HepG2 (cell line): ENCODE measurements around the gene CTNNBIP1. TPM values are rescaled to one million over a fixed set of nuclear protein-coding genes. Genes with fewer than 3 reads are reported as not detected.

ENCODE experiments used
- HHEX ChIP-seq: IDR thresholded peaks from 2 replicates; pipeline ENCODE4 v1.6.1; 2016; ENCODE audit warnings: control low read depth
- HINFP ChIP-seq: sonication (generic); formaldehyde crosslinking; IDR thresholded peaks from 2 replicates; pipeline ENCODE4 v1.4.0; 2020; ENCODE audit warnings: low read depth, mild to moderate bottlenecking, missing genetic modification reagents
- NFKB2 ChIP-seq: sonication (generic); formaldehyde crosslinking; IDR thresholded peaks from 2 replicates; pipeline ENCODE4 v1.4.0; 2020; ENCODE audit warnings: missing genetic modification reagents, borderline replicate concordance
- SOX6 ChIP-seq, 2 experiments: fragments of 450-650 bp in 1 of 2; sonication (generic) in 1 of 2; formaldehyde crosslinking in 1 of 2; IDR thresholded peaks; 2 replicates each; pipeline versions ENCODE4 v1.4.0 to v1.6.1; 2017 to 2020; ENCODE audit warnings: antibody characterized with exemption in 1 of 2, mild to moderate bottlenecking in 1 of 2, missing genetic modification reagents in 1 of 2
- TAF1 ChIP-seq: sonication (generic); formaldehyde crosslinking; IDR thresholded peaks from 2 replicates; pipeline ENCODE4 v1.4.0; 2020; ENCODE audit warnings: missing genetic modification reagents
- TBL1XR1 ChIP-seq: fragments of 150-350 bp; IDR thresholded peaks from 2 replicates; pipeline ENCODE4 v1.6.1; 2014; ENCODE audit warnings: borderline replicate concordance, low read length; ENCODE audit not compliant: partially characterized antibody
- ZFP36 ChIP-seq: fragments of 150-350 bp; IDR thresholded peaks from 2 replicates; pipeline ENCODE4 v1.6.1; 2018; ENCODE audit warnings: borderline replicate concordance, low read length, low read depth; ENCODE audit not compliant: partially characterized antibody
- ZNF883 ChIP-seq: sonication (generic); formaldehyde crosslinking; IDR thresholded peaks from 2 replicates; pipeline ENCODE4 v1.5.1; 2020; ENCODE audit warnings: mild to moderate bottlenecking, missing genetic modification reagents; ENCODE audit errors: not compliant biosample characterization
- polyA plus RNA-seq, 8 experiments: library from polyadenylated mRNA; depleted of rRNA in 3 of 8; stranded (reverse) in 7 of 8; unstranded in 1 of 8; fragments of >200 nt; fragmentation: Illumina TruSeq in 4 of 8; extraction: Trizol in 4 of 8; gene quantifications; 2 replicates each; pipeline versions ENCODE4 v1.2.1 to v1.2.3, GENCODE V29; 2011 to 2016; ENCODE audit warnings: low read depth in 4 of 8, missing spikeins in 1 of 8, mixed read lengths in 1 of 8; ENCODE audit not compliant: insufficient read depth in 1 of 8
- total RNA-seq, 5 experiments: library from RNA; depleted of rRNA; stranded (reverse); fragments of >200 nt; fragmentation: Illumina TruSeq; extraction: Trizol; gene quantifications; 2 replicates each; pipeline ENCODE4 v1.2.3, GENCODE V29; 2016; ENCODE audit warnings: low read depth in 1 of 5
- TF ChIP-seq, protein P1 (sequence below): sonication (generic); formaldehyde crosslinking; IDR thresholded peaks from 2 replicates; pipeline ENCODE4 v1.8.1; 2023; ENCODE audit warnings: missing genetic modification reagents, mild to moderate bottlenecking, borderline replicate concordance
- TF ChIP-seq, protein P2 (sequence below): sonication (generic); formaldehyde crosslinking; IDR thresholded peaks from 2 replicates; pipeline ENCODE4 v1.5.0; 2020; ENCODE audit warnings: mild to moderate bottlenecking, missing genetic modification reagents, borderline replicate concordance
- TF ChIP-seq, protein P3 (sequence below): sonication (generic); formaldehyde crosslinking; IDR thresholded peaks from 2 replicates; pipeline ENCODE4 v1.5.1; 2020; ENCODE audit warnings: missing genetic modification reagents, mild to moderate bottlenecking, borderline replicate concordance
- TF ChIP-seq, protein P4 (sequence below): conservative IDR thresholded peaks from 2 replicates; pipeline ENCODE4 v1.6.1; 2018; ENCODE audit warnings: missing genetic modification reagents

Gene CTNNBIP1
- total and polyA plus RNA-seq, 2 of the 13 experiments (the other 11 are each of a cell fraction or from before 2014, with no cell fraction given): 71.7 to 83.0 TPM

GRCh38 chr1:9835758-9836631, 74.1 kb downstream of the CTNNBIP1 start (continued):
- TF ChIP-seq, protein P1, sequence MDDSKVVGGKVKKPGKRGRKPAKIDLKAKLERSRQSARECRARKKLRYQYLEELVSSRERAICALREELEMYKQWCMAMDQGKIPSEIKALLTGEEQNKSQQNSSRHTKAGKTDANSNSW: 0 out of 2 replicates have a peak, but pooled peaks have one; percentile 53
- TF ChIP-seq TAF1 (peak; percentile 40; the same call in 1 of the 2 replicates), NFKB2 (CRISPR knock-in tag) (peak; percentile 49; the same call in 1 of the 2 replicates), HINFP (0 out of 2 replicates have a peak, but pooled peaks have one; percentile 35), HHEX (CRISPR knock-in tag) (no peak), ZFP36 (no peak), ZNF883 (CRISPR knock-in tag) (peak; percentile 43), SOX6 (IDR thresholded peaks at IDR 0.05) (no peak), SOX6 (CRISPR knock-in tag; IDR thresholded peaks at IDR 0.05) (0 out of 2 replicates have a peak, but pooled peaks have one; percentile 21), TBL1XR1 (no peak)
- TF ChIP-seq, protein P2, sequence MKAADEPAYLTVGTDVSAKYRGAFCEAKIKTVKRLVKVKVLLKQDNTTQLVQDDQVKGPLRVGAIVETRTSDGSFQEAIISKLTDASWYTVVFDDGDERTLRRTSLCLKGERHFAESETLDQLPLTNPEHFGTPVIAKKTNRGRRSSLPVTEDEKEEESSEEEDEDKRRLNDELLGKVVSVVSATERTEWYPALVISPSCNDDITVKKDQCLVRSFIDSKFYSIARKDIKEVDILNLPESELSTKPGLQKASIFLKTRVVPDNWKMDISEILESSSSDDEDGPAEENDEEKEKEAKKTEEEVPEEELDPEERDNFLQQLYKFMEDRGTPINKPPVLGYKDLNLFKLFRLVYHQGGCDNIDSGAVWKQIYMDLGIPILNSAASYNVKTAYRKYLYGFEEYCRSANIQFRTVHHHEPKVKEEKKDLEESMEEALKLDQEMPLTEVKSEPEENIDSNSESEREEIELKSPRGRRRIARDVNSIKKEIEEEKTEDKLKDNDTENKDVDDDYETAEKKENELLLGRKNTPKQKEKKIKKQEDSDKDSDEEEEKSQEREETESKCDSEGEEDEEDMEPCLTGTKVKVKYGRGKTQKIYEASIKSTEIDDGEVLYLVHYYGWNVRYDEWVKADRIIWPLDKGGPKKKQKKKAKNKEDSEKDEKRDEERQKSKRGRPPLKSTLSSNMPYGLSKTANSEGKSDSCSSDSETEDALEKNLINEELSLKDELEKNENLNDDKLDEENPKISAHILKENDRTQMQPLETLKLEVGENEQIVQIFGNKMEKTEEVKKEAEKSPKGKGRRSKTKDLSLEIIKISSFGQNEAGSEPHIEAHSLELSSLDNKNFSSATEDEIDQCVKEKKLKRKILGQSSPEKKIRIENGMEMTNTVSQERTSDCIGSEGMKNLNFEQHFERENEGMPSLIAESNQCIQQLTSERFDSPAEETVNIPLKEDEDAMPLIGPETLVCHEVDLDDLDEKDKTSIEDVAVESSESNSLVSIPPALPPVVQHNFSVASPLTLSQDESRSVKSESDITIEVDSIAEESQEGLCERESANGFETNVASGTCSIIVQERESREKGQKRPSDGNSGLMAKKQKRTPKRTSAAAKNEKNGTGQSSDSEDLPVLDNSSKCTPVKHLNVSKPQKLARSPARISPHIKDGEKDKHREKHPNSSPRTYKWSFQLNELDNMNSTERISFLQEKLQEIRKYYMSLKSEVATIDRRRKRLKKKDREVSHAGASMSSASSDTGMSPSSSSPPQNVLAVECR (CRISPR knock-in tag): peak; percentile 36; the same call in 1 of the 2 replicates
- TF ChIP-seq, protein P3, sequence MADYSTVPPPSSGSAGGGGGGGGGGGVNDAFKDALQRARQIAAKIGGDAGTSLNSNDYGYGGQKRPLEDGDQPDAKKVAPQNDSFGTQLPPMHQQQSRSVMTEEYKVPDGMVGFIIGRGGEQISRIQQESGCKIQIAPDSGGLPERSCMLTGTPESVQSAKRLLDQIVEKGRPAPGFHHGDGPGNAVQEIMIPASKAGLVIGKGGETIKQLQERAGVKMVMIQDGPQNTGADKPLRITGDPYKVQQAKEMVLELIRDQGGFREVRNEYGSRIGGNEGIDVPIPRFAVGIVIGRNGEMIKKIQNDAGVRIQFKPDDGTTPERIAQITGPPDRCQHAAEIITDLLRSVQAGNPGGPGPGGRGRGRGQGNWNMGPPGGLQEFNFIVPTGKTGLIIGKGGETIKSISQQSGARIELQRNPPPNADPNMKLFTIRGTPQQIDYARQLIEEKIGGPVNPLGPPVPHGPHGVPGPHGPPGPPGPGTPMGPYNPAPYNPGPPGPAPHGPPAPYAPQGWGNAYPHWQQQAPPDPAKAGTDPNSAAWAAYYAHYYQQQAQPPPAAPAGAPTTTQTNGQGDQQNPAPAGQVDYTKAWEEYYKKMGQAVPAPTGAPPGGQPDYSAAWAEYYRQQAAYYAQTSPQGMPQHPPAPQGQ (CRISPR knock-in tag): no peak
- TF ChIP-seq, protein P4, sequence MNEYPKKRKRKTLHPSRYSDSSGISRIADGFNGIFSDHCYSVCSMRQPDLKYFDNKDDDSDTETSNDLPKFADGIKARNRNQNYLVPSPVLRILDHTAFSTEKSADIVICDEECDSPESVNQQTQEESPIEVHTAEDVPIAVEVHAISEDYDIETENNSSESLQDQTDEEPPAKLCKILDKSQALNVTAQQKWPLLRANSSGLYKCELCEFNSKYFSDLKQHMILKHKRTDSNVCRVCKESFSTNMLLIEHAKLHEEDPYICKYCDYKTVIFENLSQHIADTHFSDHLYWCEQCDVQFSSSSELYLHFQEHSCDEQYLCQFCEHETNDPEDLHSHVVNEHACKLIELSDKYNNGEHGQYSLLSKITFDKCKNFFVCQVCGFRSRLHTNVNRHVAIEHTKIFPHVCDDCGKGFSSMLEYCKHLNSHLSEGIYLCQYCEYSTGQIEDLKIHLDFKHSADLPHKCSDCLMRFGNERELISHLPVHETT: no peak
